ENCODE results near the gene STRA6.

Gene STRA6

GRCh38 chr15:74207652-74208440 is 5.3 kb upstream of the STRA6 start:
- no peak for DNase-seq (ENCODE audit: low read depth)
- TF ChIP-seq, protein P1, sequence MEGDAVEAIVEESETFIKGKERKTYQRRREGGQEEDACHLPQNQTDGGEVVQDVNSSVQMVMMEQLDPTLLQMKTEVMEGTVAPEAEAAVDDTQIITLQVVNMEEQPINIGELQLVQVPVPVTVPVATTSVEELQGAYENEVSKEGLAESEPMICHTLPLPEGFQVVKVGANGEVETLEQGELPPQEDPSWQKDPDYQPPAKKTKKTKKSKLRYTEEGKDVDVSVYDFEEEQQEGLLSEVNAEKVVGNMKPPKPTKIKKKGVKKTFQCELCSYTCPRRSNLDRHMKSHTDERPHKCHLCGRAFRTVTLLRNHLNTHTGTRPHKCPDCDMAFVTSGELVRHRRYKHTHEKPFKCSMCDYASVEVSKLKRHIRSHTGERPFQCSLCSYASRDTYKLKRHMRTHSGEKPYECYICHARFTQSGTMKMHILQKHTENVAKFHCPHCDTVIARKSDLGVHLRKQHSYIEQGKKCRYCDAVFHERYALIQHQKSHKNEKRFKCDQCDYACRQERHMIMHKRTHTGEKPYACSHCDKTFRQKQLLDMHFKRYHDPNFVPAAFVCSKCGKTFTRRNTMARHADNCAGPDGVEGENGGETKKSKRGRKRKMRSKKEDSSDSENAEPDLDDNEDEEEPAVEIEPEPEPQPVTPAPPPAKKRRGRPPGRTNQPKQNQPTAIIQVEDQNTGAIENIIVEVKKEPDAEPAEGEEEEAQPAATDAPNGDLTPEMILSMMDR (IDR thresholded peaks at IDR 0.05; ENCODE audit: low read depth, low read length, missing control alignments): no peak
- no peak overlapping the region for H3K4me3 ChIP-seq (ENCODE audit: low read depth, low read length)

- TF ChIP-seq, protein P1 (IDR thresholded peaks at IDR 0.05; ENCODE audit: low read depth, low read length, missing control alignments): no peak
- H3K4me3 ChIP-seq (ENCODE audit: low read depth, low read length): no peak overlapping the region
- DNase-seq (ENCODE audit: low read depth): no peak
Observed at GRCh38 chr15:74206801-74207281, 4.3 kb upstream of the STRA6 start.

GRCh38 chr15:74205582-74205947 is 3.0 kb upstream of the STRA6 start:
- H3K4me3 ChIP-seq (ENCODE audit: low read depth, low read length): no peak overlapping the region
- DNase-seq (ENCODE audit: low read depth): no peak
- TF ChIP-seq, protein P1 (IDR thresholded peaks at IDR 0.05; ENCODE audit: low read depth, low read length, missing control alignments): no peak

DNA sequence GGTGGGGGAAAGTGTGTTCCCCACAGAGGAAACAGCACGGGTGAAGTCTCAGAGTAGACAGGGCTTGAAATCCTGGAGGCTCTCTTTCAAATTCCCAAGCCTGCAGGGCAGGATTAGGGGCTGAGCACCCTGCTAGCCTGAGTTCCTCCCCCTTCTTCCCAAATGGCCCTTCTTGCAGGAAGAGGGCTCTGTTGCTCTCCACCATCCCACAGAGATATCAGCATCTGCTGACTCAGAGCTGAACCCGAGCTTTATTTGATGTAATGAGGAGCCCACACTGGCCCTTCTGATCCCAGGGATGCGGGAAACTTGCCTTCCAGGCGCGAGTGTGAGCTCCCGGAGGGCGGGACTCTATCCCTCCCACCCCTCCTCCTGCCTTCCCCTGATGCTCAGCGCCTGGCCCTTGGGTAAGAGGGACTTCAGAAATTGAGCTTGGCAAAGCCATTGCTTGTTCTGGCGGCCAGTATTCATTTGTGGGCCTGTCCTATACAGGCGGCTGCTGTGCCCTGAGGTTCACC is 1.4 kb upstream of the STRA6 start:
- TF ChIP-seq, protein P1 (IDR thresholded peaks at IDR 0.05; ENCODE audit: low read depth, low read length, missing control alignments): no peak
- DNase-seq (ENCODE audit: low read depth): no peak
- H3K4me3 ChIP-seq (ENCODE audit: low read depth, low read length): no peak overlapping the region

- no peak overlapping the region for H3K4me3 ChIP-seq (ENCODE audit: low read depth, low read length)
- DNase-seq (ENCODE audit: low read depth): no peak
- TF ChIP-seq, protein P1 (IDR thresholded peaks at IDR 0.05; ENCODE audit: low read depth, low read length, missing control alignments): no peak
Observed at GRCh38 chr15:74201710-74202420, 722 bp downstream of the STRA6 start.

DNA sequence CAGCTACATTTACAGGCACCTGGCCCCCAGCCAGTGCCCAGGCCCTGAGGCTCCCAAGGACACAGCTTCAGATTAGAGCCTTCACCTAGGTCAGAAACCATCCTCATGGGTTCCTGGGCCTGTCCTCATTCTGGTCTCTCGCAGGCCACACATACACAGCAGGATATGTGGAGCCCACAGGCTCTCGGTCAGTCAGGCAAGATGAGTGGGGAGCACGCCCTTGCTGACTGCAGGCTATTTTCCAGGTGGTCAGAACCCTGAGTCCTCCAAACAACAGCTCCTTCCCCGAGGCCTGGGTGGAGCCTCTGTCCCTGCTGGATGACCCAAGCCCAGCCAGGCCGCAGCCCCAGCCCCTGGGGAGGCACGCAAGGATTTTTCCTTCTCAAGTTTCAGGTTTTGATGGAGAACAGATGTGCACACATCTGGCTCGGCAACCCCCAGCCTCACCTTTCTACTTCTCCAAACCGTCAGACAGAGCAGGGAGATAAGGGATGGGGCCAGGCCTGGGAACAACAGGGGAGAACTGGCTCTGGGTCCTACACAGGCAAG is 1.6 kb downstream of the STRA6 start:
- H3K4me3 ChIP-seq (ENCODE audit: low read depth, low read length): no peak overlapping the region
- no peak for DNase-seq (ENCODE audit: low read depth)
- TF ChIP-seq, protein P1 (IDR thresholded peaks at IDR 0.05; ENCODE audit: low read depth, low read length, missing control alignments): no peak

Data from GM12864 (cell line).